Ishikawa (cell line): Measurements from ENCODE around the gene GLRB.

Experiments used
- CEBPB ChIP-seq: IDR thresholded peaks from 2 replicates; pipeline ENCODE4 v1.6.1; 2012
- CREB1 ChIP-seq: IDR thresholded peaks from 2 replicates; pipeline ENCODE4 v1.6.1; 2012; ENCODE audit warnings: low read depth
- EGR1 ChIP-seq: IDR thresholded peaks from 2 replicates; pipeline ENCODE4 v1.6.1; 2012
- EP300 ChIP-seq: IDR thresholded peaks from 2 replicates; pipeline ENCODE4 v1.6.1; 2012; ENCODE audit warnings: borderline replicate concordance
- FOXM1 ChIP-seq: IDR thresholded peaks from 2 replicates; pipeline ENCODE4 v1.6.1; 2012; ENCODE audit warnings: low read depth, borderline replicate concordance
- NFIC ChIP-seq: IDR thresholded peaks from 2 replicates; pipeline ENCODE4 v1.6.1; 2012
- RAD21 ChIP-seq: IDR thresholded peaks from 2 replicates; pipeline ENCODE4 v1.6.1; 2012; ENCODE audit warnings: low read depth
- REST ChIP-seq: IDR thresholded peaks from 2 replicates; pipeline ENCODE4 v1.6.1; 2012; ENCODE audit warnings: low read depth, mild to moderate bottlenecking
- TAF1 ChIP-seq: IDR thresholded peaks from 2 replicates; pipeline ENCODE4 v1.6.1; 2012; ENCODE audit warnings: low read depth, mild to moderate bottlenecking
- TCF12 ChIP-seq: IDR thresholded peaks from 2 replicates; pipeline ENCODE4 v1.6.1; 2012; ENCODE audit warnings: low read depth
- TEAD4 ChIP-seq: IDR thresholded peaks from 2 replicates; pipeline ENCODE4 v1.6.1; 2012
- YY1 ChIP-seq: IDR thresholded peaks from 2 replicates; pipeline ENCODE4 v1.6.1; 2012; ENCODE audit warnings: low read depth
- ZBTB7A ChIP-seq: IDR thresholded peaks from 2 replicates; pipeline ENCODE4 v1.6.1; 2012; ENCODE audit warnings: low read depth
- TF ChIP-seq, protein P1 (sequence below): IDR thresholded peaks from 2 replicates; pipeline ENCODE4 v1.6.1; 2012
- TF ChIP-seq, protein P2 (sequence below): IDR thresholded peaks from 2 replicates; pipeline ENCODE4 v1.6.1; 2012

The GLRB gene

DNA sequence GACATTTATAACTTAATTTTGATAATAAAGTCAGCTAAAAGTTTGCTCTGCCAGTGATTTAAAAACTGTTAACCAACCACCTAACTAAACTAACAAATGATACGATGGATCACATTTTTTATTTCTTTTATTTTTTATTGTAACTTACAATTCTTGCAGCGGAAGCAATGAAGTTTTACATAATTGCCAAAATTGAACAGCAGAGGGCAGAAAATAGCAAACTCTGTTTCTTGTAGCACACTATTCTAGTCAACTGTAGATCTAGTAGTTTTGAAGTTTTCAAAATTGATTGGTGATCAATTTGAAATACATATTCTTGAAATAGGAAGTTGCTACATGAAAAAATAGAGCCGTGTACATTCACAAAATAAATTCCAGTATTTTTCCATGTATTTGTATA lies 141.8 kb downstream of the GLRB start:
- TF ChIP-seq TAF1 (no peak), ZBTB7A (no peak), NFIC (no peak), REST (no peak; the same call in 1 of the 2 replicates), EP300 (no peak), RAD21 (peak; percentile 66), TEAD4 (no peak)

GRCh38 chr4:157219711-157220370 lies 143.9 kb downstream of the GLRB start:
- TF ChIP-seq CEBPB (no peak), TAF1 (no peak), EP300 (no peak), NFIC (no peak), ZBTB7A (no peak), TEAD4 (no peak), FOXM1 (no peak), REST (no peak), YY1 (no peak; the same call in 1 of the 2 replicates), CREB1 (no peak), EGR1 (no peak), TCF12 (no peak), RAD21 (no peak)
- TF ChIP-seq, protein P1, sequence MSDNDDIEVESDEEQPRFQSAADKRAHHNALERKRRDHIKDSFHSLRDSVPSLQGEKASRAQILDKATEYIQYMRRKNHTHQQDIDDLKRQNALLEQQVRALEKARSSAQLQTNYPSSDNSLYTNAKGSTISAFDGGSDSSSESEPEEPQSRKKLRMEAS, result no peak; the same call in 1 of the 2 replicates
- TF ChIP-seq, protein P2, sequence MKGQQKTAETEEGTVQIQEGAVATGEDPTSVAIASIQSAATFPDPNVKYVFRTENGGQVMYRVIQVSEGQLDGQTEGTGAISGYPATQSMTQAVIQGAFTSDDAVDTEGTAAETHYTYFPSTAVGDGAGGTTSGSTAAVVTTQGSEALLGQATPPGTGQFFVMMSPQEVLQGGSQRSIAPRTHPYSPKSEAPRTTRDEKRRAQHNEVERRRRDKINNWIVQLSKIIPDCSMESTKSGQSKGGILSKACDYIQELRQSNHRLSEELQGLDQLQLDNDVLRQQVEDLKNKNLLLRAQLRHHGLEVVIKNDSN, result no peak

DNA sequence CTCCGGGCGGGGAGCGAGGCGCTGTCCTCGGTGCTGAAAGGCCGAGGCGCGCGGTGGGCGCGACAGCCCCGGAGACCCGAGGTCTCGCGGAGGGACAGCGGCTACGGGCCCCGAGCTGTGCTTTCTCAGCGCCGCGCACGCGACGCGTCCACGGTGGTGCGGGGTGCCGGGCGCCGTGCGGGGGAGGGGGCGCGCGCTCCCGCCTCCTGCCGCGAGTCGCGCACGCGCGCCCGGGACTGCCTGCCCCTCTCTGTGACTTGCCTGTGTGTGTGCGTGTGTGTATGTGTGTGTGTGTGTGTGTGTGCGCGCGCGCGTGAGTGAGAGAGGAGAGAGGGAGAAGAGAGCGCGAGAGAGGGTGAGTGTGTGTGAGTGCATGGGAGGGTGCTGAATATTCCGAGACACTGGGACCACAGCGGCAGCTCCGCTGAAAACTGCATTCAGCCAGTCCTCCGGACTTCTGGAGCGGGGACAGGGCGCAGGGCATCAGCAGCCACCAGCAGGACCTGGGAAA lies 144.5 kb downstream of the GLRB start, which contains the start of gene GRIA2:
GRIA2 (plus strand) TSS at position 358 of the 511 bp plus-strand sequence. CDS start 315 bp downstream, outside the sequence.
- TF ChIP-seq EGR1 (no peak), TAF1 (no peak), TCF12 (no peak), FOXM1 (no peak), YY1 (0 out of 2 replicates have a peak, but pooled peaks have one; percentile 50), NFIC (no peak), TEAD4 (0 out of 2 replicates have a peak, but pooled peaks have one; percentile 6), CEBPB (no peak), ZBTB7A (peak; percentile 97), CREB1 (no peak), RAD21 (no peak), EP300 (no peak), REST (peak; percentile 99)
- TF ChIP-seq, protein P2, result no peak
- TF ChIP-seq, protein P1, result peak; percentile 58; the same call in 1 of the 2 replicates

DNA sequence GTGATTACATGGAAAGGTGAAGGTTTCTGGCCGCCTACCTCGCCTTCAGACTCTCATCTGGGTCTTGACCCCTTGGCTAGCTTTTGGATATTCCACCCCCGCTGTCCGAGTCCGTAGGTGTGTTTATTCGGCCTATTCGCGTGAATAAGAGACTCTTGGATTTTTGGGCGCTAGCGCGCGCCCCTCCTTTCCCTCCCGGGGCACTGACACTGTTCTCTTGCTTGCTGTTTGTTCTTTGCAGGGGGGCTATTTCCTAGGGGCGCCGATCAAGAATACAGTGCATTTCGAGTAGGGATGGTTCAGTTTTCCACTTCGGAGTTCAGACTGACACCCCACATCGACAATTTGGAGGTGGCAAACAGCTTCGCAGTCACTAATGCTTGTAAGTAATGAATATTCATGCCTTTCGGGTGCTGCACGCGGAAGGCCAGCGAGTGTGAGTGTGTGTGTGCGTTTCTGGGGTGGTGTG lies 145.5 kb downstream of the GLRB start:
- TF ChIP-seq RAD21 (no peak), TCF12 (no peak), YY1 (no peak), TAF1 (no peak), EP300 (no peak), NFIC (no peak), TEAD4 (no peak)
